Pancreas (tissue), 10 donors: ENCODE results near the gene KIFC3. TPM values are rescaled to one million over a fixed set of nuclear protein-coding genes. Genes with fewer than 3 reads are reported as not detected.

Source experiments
- ATAC-seq, 4 donors: fragments of 200-7000 bp; cut with Tn5 transposase; one replicate each; pipeline versions ENCODE4 v1.8.0 to v1.9.1; 2020; ENCODE audit warnings: mild to moderate bottlenecking in 4 of 4, moderate library complexity in 4 of 4
- DNase-seq, 6 donors: peaks; one replicate each; pipeline ENCODE4 v3.0.0-alpha.2; 2020
- FAIRE-seq: peaks from 2 replicates; lab custom pipeline; 2012; peaks lifted over from hg19 to GRCh38; lab: Jason Lieb, UNC
- H3K27ac ChIP-seq, 4 donors: fragments of 200-600 bp; sonication (generic); 1 replicate in 3 of 4; 2 replicates in 1 of 4; pipeline versions ENCODE4 v1.5.0 to v1.8.0; 2020
- H3K27me3 ChIP-seq, 4 donors: fragments of 200-600 bp; one replicate each; pipeline ENCODE4 v1.8.0; 2021
- H3K36me3 ChIP-seq, 3 donors: fragments of 200-600 bp; sonication (generic) in 1 of 3; one replicate each; pipeline versions ENCODE4 v1.5.0 to v1.8.0; 2020 to 2021
- H3K4me1 ChIP-seq, 3 donors: fragments of 200-600 bp; one replicate each; pipeline ENCODE4 v1.8.0; 2021
- H3K4me3 ChIP-seq, 4 donors: fragments of 200-600 bp; sonication (generic) in 2 of 4; one replicate each; pipeline versions ENCODE4 v1.5.0 to v1.8.0; 2020 to 2021
- H3K9me3 ChIP-seq, 4 donors: fragments of 200-600 bp; one replicate each; pipeline ENCODE4 v1.8.0; 2021
- WGBS, 2 donors: extraction: QIAGEN DNeasy Blood & Tissue Kit; methylation state at CpG; one replicate each; pipeline ENCODE4 v1.1.7; 2013; 5-methylcytosine and 5-hydroxymethylcytosine counted together
- intact Hi-C, 3 donors: fragments of 100-400 bp; cut with DNase I; formaldehyde crosslinking; loops; one replicate each; pipeline versions ENCODE4 v1.11.1 to v1.14.2; 2022
- polyA plus RNA-seq, 2 donors: library from polyadenylated mRNA; stranded (reverse); fragments of 200-250 nt; gene quantifications; one replicate each; pipeline ENCODE4 v1.2.3, GENCODE V29; 2013
- total RNA-seq, 6 donors: library from RNA; stranded (reverse); fragmentation: NEBNext Ultra II Directional in 4 of 6; extraction: Animal tissue kit (Norgen Biotek cat#: 25700) in 4 of 6; gene quantifications; one replicate each; pipeline versions ENCODE4 v1.2.1 to v1.2.4, GENCODE V29; 2021 to 2023
- TF ChIP-seq, protein P1 (sequence below), 4 donors: fragments of 200-600 bp; sonication (generic) in 3 of 4; IDR thresholded peaks; one replicate each; pipeline versions ENCODE4 v1.5.0 to v1.8.0; 2021; ENCODE audit warnings: antibody characterized with exemption in 4 of 4
- donor health status: healthy with polysubstance abuse.
- donor health status: DM: no; HTN: no; CAD: no; lungs with moderate emphysema.
- donor health status: DM: no; HTN: no; CAD: no.
- donor health status: control.
- donor health status: control.
- donor health status: Bipolar disorder and iron deficiency.
- donor health status: DM: yes; HTN: yes; CAD: no.
- donor health status: DM: no; HTN: no; CAD: no.
- donor health status: DM: no; HTN: no; CAD: no.
- donor health status: DM: yes; HTN: yes; CAD: no.

Gene KIFC3
- total and polyA plus RNA-seq, 8 donors: 33.8 to 284 (median 61.1) TPM

DNA sequence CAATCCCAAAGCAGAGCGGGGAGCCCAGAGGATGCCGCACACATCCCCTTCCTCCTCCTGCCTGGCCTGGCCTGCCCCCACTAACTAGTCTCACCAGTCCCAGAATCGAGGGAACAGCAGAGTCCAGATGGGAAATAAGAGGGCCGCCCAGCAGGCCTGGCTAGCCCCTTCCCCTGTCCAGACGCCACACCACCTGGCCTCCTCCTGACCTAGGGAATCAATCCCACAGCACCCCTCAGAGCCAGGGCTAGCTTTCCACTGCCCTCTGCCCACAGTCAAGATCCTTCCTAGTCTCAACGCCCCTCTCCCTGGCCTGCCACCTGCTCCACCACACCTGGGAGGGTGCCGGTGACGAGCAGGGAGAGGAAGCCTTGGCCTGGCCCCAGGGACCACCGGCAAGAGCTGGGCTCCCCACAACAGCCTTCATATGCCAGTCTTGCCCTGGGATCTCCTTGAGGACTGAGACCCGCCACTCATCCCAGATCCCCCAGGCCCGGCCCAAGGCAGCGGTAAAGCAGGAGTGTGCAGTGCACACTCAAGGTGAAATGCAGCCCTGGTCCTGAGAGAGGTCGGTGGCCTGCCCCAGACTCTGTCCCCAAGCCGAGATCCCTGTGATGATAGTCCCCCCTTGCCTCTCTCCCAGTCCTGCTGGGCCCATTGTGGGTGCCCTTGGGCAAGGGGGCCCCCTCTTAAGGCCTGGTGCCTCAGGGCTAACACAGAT, 38.8 kb downstream of the KIFC3 start:
- TF ChIP-seq, protein P1, sequence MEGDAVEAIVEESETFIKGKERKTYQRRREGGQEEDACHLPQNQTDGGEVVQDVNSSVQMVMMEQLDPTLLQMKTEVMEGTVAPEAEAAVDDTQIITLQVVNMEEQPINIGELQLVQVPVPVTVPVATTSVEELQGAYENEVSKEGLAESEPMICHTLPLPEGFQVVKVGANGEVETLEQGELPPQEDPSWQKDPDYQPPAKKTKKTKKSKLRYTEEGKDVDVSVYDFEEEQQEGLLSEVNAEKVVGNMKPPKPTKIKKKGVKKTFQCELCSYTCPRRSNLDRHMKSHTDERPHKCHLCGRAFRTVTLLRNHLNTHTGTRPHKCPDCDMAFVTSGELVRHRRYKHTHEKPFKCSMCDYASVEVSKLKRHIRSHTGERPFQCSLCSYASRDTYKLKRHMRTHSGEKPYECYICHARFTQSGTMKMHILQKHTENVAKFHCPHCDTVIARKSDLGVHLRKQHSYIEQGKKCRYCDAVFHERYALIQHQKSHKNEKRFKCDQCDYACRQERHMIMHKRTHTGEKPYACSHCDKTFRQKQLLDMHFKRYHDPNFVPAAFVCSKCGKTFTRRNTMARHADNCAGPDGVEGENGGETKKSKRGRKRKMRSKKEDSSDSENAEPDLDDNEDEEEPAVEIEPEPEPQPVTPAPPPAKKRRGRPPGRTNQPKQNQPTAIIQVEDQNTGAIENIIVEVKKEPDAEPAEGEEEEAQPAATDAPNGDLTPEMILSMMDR (IDR thresholded peaks at IDR 0.05): no peak
- 90% methylated on average over 14 of the region's 14 CpGs for WGBS, 2 donors
- Histone ChIP-seq H3K27ac (no peak overlapping the region), H3K27me3 (no peaks in the 10 kb centered on the region), H3K9me3 (no peaks in the 10 kb centered on the region), H3K4me3 (no peak overlapping the region), H3K4me1 (no peaks in the 10 kb centered on the region), H3K36me3 (peaks cover 0 to 22% (median 16%) of the 10 kb centered on the region in 3 donors)
- FAIRE-seq (no peak), ATAC-seq (no peak), DNase-seq (peak in 2 of 6 donors; percentile 18 to 57)
- intact Hi-C loops: no loop called here

- intact Hi-C loops: no loop called here
- ATAC-seq (no peak), FAIRE-seq (no peak), DNase-seq (peak in 2 of 6 donors; percentile 23 to 75)
- TF ChIP-seq, protein P1 (IDR thresholded peaks at IDR 0.05): no peak
- no peaks in the 10 kb centered on the region for H3K27me3 ChIP-seq
- WGBS, 2 donors: 79 to 84% methylated on average over 15 of the region's 15 CpGs
- H3K36me3 ChIP-seq: peaks cover 0 to 19% (median 15%) of the 10 kb centered on the region in 3 donors
- H3K27ac ChIP-seq: no peak overlapping the region
- H3K9me3 ChIP-seq: no peaks in the 10 kb centered on the region
- H3K4me3 ChIP-seq: no peak overlapping the region
- H3K4me1 ChIP-seq: no peaks in the 10 kb centered on the region
These were observed 39.8 kb downstream of the KIFC3 start for GRCh38 chr16:57762365-57763040.

GRCh38 chr16:57761957-57762356, 40.3 kb downstream of the KIFC3 start:
- intact Hi-C loops: no loop called here
- FAIRE-seq (no peak), ATAC-seq (no peak), DNase-seq (peak in 2 of 6 donors; percentile 18 to 63)
- H3K27ac ChIP-seq: no peak overlapping the region
- H3K27me3 ChIP-seq: no peaks in the 10 kb centered on the region
- TF ChIP-seq, protein P1 (IDR thresholded peaks at IDR 0.05): no peak
- no peaks in the 10 kb centered on the region for H3K4me1 ChIP-seq
- H3K4me3 ChIP-seq: no peak overlapping the region
- H3K9me3 ChIP-seq: no peaks in the 10 kb centered on the region
- peaks cover 0 to 16% (median 9%) of the 10 kb centered on the region in 3 donors for H3K36me3 ChIP-seq
- WGBS, 2 donors: 95 to 96% methylated on average over 12 of the region's 12 CpGs

DNA sequence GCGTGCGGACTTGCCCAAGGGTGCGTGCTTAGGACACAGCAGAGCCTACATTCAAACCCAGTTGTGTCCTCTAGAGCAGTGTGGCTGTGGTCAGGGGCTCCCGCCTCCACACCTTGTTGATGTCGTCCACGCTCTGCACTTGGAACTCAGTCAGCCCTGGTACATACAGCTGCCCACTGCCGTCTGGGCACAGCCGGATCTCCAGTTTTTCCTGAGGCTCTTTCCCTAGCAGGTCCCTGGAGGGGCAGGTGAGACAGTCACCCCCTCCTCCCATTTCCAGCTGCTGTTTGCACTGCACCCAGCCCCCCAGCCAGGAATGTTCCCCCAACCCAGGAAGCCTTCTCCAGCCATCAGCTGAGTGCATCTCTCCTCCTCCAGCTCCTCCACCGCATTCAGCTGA, 41.0 kb downstream of the KIFC3 start:
- DNase-seq (peak in 1 of 6 donors; percentile 33), ATAC-seq (no peak), FAIRE-seq (no peak)
- TF ChIP-seq, protein P1 (IDR thresholded peaks at IDR 0.05): no peak
- Histone ChIP-seq H3K36me3 (peaks cover 0 to 17% (median 2%) of the 10 kb centered on the region in 3 donors), H3K27ac (no peak overlapping the region), H3K4me3 (no peak overlapping the region), H3K4me1 (no peaks in the 10 kb centered on the region), H3K27me3 (no peaks in the 10 kb centered on the region), H3K9me3 (no peaks in the 10 kb centered on the region)
- 81 to 87% methylated on average over 9 of the region's 9 CpGs for WGBS, 2 donors
- intact Hi-C loops: no loop called here
